HuH-7 (cell line): ENCODE data around the gene IQSEC1.

Experiments
- DNase-seq: peaks from one replicate; pipeline ENCODE4 v3.0.0; 2011; ENCODE audit warnings: low spot score

Gene IQSEC1

DNA sequence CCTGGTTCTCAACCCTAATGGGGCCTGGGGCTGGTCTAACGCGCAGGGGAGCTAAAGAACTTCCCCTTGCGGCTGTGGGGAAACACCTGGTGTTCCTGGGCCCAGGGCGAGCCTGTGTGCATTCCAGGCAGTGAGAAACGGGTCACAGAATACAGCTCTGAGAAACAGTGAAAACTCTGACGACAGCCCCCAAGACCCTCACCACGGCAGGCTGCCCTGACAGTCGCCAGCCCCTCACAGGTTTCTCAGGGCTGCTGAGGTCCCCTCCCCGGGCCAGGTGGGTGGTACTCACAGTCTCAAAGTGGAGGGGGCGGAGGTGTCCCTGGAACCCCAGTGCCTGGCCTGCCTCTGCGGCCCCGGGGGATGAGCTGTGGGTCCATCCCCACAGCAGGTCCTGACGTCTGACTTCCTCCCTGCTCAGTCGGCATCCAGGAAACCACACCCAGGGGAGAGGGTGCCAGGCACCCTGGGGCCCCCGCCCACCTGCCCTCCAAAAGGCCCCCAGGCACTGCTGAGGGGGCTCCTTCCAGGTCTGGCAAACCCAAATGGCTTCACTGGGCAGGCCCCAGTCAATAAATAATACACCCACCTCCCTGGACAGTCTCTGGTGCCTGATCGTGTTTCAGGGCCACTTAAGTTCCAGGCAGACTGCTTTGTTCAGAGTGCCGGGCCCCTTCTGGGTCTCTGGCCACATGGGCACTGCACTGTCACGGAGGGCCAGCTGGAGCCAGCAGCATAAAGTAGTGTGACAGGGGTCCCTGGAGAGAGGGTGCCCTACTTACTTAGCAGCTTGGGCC, 57.7 kb downstream of the IQSEC1 start:
- no peak for DNase-seq

GRCh38 chr3:13014755-13015285, 58.4 kb downstream of the IQSEC1 start:
- no peak for DNase-seq

DNA sequence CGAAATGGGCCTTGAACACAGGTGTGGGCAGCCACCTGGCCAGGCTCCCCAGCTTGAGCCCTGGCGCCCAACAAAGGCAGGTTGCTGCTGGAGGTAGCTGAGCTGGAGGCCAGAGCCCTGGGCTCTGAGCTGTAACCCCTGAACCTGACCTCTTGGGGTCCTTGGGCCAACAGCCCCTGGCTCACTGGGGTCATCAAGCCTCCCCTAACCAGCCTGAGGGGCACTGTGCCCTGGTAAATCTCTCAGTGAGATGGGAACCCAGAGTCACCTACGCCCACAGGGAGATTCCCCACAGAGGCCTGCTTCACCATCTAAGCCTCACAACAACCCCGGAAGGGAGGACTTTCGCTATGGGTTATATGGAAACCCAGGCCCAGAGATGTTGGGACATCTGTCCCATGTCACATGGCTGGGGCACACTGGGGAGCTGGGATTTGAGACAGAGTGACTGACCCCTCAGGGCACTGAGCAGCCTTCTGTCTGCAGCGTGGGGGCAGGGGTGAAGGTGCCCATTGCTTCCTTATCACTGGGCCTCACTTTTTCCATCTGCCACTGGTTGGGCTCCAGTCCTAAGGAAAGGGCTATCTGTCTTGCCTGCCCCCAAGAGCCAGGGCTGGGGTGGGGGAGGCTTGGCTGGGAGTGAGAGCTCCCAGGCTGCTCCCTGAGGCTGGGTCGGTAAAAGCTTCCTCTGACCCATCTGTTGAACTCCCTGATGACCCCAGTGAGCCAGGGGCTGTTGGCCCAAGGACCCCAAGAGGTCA, 59.1 kb downstream of the IQSEC1 start:
- DNase-seq, result no peak

GRCh38 chr3:13013566-13013965, 59.7 kb downstream of the IQSEC1 start:
- DNase-seq, result no peak

DNA sequence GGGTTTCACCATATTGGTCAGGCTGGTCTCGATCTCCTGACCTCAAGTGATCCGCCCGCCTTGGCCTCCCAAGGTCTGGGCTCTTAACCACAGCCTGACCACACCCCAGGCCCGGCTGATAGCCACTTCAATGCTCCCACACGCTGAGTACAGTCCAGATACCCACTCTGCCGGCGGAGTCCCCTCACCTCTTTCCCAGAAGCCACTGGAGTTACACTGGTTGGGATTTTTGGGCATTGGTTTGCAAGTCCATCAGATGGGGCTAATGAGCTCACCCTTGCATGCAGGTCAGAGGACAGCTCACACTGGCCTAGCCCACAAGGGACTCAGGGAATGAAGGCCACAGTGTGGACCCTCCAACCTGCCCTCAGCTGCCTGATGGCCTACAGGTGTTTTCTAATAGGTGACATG, 60.1 kb downstream of the IQSEC1 start:
- no peak for DNase-seq

DNA sequence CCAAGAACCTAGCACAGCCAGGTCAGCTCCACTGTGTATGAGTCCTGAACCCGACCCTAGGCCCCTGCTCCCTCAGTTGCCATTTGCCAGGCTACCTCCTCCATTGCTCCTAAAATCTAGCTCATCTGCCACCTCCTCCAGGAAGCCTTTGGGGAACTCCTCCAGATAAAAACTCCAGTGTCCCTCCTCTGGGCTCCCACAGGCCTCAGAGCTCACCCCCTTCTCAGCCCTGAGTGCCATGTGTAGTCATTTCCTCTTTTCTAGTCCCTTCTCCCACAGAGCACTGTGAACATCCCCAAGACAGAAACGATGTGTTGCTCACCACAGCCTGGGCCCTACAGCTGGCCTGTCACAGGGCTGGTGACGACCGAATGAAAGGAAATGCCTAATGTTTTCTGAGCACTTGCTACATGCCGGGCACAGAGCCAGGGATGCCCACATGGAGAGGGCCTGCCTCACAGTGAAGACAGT, 61.0 kb downstream of the IQSEC1 start:
- DNase-seq, result no peak

DNA sequence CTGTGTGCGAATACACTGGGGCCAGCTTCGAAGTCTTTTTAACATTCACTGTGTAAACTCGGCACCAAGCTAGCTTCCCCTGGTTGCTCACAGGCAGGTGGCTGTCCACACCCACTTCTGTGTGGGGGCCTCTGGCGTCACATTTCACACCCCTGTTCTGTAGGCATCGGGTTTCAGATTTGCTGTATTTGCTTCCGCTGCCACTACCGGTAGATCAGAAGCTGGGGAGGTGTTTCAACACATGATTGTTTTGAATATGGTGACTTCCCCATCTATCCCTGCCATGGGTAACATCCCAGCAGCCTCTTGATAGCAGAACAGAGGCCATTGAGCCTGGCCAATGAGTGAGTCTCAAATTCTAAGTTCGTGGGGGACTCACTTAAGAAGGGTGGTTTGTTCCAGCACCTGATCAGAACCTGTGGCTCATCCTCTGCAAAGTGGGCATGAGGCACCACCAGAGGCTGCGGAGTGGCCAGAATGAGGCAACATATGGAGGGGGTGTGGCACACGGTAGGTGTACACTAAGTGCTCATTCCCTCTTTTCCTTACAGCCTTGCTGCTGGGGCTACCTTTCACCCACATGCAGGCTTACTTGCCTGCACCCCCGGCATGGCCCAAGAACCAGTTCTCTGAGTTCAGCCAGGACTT, 61.5 kb downstream of the IQSEC1 start:
- DNase-seq, result no peak

- DNase-seq, result no peak
Measured at GRCh38 chr3:13010780-13011572, 62.3 kb downstream of the IQSEC1 start.

- no peak for DNase-seq
Measured at GRCh38 chr3:13009946-13010315, 63.3 kb downstream of the IQSEC1 start.

DNA sequence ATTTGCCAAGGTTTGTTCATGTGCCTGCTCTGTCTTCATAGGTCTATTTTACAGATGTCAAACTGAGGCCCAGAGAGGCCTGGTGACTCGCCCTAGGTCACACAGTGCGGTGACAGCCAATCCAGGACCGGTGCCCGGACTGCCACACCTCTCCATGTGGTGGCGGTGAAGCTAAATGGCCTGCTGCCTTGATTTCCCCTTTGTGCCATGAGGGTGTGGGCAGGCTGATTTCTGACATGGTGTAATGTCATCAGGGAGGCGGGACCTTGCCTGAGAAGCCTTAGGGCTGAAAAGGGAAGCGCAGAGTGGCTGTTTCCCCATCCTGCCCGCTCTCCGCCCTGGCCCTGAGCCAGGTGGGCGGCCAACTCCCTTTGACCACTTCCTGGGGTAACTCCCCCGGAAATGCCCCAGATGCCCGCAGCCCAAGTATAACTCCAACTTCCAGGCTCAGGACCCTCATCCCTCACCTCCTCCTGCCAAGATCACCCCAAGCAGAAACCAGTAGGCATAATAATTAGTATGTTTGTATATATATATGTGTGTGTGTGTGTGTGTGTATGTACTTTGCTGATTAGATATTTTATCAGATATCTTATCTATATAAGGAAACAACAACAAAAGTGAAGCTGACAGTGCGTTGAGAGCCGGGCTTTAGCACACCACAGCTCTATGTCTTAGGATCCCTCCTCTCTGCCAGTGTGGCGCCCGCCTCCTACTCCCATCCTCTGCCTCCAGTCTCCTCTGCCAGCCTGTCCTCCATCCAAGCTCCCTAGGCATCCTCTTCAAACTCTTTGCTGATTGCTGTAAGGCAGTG, 63.9 kb downstream of the IQSEC1 start:
- DNase-seq, result no peak

GRCh38 chr3:13008155-13008995, 64.9 kb downstream of the IQSEC1 start:
- DNase-seq, result no peak

DNA sequence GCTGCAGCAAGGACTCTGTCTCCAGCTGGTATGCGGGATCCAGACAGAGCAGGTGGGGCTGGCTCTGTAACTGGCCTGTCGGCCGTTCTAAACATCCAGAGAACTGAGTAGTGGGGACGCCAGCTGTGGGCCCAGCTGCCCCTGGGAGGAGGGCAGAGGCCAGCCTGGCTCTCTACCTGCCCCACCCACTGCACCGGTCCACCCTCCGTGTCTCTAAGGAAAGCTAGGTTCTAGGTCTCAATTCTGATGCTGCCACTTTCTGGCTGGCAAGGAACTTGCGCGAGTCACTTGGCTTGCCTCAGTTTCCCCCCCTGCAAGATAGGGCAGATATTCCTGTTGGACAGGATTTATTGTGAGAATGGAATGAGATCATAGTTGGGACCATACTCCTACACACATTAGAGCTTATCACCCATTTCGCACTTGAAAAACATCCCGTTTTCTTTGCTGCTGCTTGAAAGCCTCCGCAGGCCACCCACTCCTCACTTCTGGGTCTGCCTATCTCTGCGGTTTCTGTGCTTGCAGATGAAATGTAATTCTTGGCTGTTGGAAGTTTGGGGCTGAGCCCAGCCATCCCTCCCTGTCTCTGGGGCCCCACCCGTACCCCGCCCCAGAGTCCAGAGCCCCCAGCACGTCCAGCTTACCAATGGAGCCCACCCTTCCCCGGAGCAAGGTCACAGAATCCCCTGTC, 65.8 kb downstream of the IQSEC1 start:
- DNase-seq, result no peak

DNA sequence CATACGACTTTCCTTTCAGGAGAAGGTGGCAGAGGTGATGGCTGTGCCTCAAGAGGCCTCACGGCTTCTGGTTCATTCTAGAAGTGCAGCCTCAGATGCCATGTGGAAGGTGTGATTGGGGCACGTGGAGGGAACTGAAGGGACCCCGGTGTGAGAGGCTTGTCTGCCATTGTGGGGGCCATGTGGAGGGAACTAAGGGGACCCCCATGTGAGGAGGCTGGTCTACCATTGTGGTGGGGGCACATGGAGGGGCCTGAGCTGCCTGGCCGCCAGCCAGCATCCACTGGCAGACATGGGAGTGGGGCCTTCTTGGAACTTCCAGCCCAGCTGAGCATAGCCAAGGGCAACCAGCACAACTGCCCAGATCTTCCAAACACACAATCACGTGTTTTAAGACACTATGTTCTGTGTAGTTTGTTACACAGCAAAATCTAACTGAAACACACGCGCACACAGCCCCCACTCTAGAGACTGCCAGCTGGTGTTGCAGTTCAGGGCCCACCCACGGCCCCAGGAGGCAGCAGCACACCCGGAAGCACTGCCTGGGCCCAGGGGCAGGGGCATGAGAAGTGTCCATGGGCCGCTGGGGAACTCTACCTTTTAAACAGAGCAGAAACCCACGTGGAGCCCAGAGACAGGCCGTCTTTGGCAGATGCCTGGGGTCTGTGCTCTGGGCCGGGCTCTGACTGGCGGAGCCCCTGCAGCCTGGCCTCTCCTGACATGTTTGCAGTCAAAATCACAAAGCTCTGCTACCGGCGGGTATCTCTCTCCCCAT, 66.8 kb downstream of the IQSEC1 start:
- DNase-seq, result no peak

- DNase-seq, result no peak
Measured at GRCh38 chr3:13005301-13005700, 67.9 kb downstream of the IQSEC1 start.

GRCh38 chr3:13004376-13004775, 68.9 kb downstream of the IQSEC1 start:
- DNase-seq, result no peak

GRCh38 chr3:13003608-13004007, 69.6 kb downstream of the IQSEC1 start:
- no peak for DNase-seq

- DNase-seq, result no peak
Measured at GRCh38 chr3:13002398-13003124, 70.7 kb downstream of the IQSEC1 start.
